K562 (cell line): ENCODE measurements around the gene SLC1A7. TPM values are rescaled to one million over a fixed set of nuclear protein-coding genes. Genes with fewer than 3 reads are reported as not detected.

Experiments
- ARID3A ChIP-seq: IDR thresholded peaks from 2 replicates; pipeline ENCODE4 v1.6.1; 2012; ENCODE audit warnings: low read depth, low read length, improper control_type of control experiment, borderline replicate concordance
- E2F6 ChIP-seq, 2 experiments: IDR thresholded peaks; 2 replicates each; pipeline ENCODE4 v1.6.1; 2011; ENCODE audit warnings: borderline replicate concordance in 1 of 2, control low read depth in 1 of 2, low read depth in 1 of 2, low read length in 1 of 2, mild to moderate bottlenecking in 1 of 2, mixed read lengths in 1 of 2, moderate library complexity in 1 of 2; ENCODE audit not compliant: insufficient read depth in 1 of 2, insufficient read length in 1 of 2, poor library complexity in 1 of 2, severe bottlenecking in 1 of 2; ENCODE audit errors: extremely low read depth in 1 of 2
- KAT8 ChIP-seq: fragments of 450-650 bp; IDR thresholded peaks from 2 replicates; pipeline ENCODE4 v1.6.1; 2016; ENCODE audit warnings: low read depth, mild to moderate bottlenecking
- MED1 ChIP-seq: sonication (generic); formaldehyde crosslinking; IDR thresholded peaks from 2 replicates; pipeline ENCODE4 v1.8.1; 2023; ENCODE audit warnings: missing genetic modification reagents, borderline replicate concordance
- SETDB1 ChIP-seq: IDR thresholded peaks from one replicate; pipeline ENCODE4 v1.6.1; 2012; ENCODE audit warnings: low read length, control low read depth, inconsistent platforms
- SFPQ ChIP-seq: fragments of 200-400 bp; formaldehyde crosslinking; IDR thresholded peaks from 2 replicates; pipeline ENCODE4 v1.6.1; 2017; ENCODE audit warnings: mild to moderate bottlenecking, low read depth, low read length, moderate library complexity
- SIN3A ChIP-seq, 2 experiments: fragments of 150-350 bp in 1 of 2; IDR thresholded peaks; 2 replicates each; pipeline ENCODE4 v1.6.1; 2011 to 2016; ENCODE audit warnings: borderline replicate concordance in 2 of 2, low read depth in 2 of 2, low read length in 2 of 2, mild to moderate bottlenecking in 2 of 2, moderate library complexity in 2 of 2; ENCODE audit not compliant: control insufficient read depth in 1 of 2
- SOX6 ChIP-seq: fragments of 450-650 bp; IDR thresholded peaks from 2 replicates; pipeline ENCODE4 v1.6.1; 2014; ENCODE audit warnings: mild to moderate bottlenecking
- SREBF2 ChIP-seq: sonication (generic); formaldehyde crosslinking; IDR thresholded peaks from 2 replicates; pipeline ENCODE4 v1.4.0; 2020; ENCODE audit warnings: mild to moderate bottlenecking, missing genetic modification reagents
- VEZF1 ChIP-seq: fragments of 200-800 bp; sonication (Bioruptor generic); IDR thresholded peaks from 2 replicates; pipeline ENCODE4 v1.6.1; 2017; ENCODE audit warnings: missing genetic modification characterization, missing compliant biosample characterization
- ZNF146 ChIP-seq: IDR thresholded peaks from one replicate; pipeline ENCODE4 v1.6.1; 2018; ENCODE audit warnings: missing compliant biosample characterization; ENCODE audit not compliant: unreplicated experiment
- ZNF280B ChIP-seq: fragments of 250-450 bp; sonication (Bioruptor Pico); IDR thresholded peaks from 2 replicates; pipeline ENCODE4 v1.5.1; 2021; ENCODE audit warnings: mild to moderate bottlenecking
- polyA plus RNA-seq, 8 experiments: library from polyadenylated mRNA; depleted of rRNA in 4 of 8; stranded (reverse) in 5 of 8; unstranded in 3 of 8; fragments of >200 nt; fragmentation: Nextera tagmentation in 2 of 8; fragmentation: Illumina TruSeq in 1 of 8; extraction: Ambion mirVana in 2 of 8; extraction: Trizol in 1 of 8; gene quantifications; 2 replicates each; pipeline versions ENCODE4 v1.2.1 to v1.2.3, GENCODE V29; 2011 to 2014; ENCODE audit warnings: inconsistent platforms in 1 of 8, missing spikeins in 1 of 8
- total RNA-seq, 7 experiments: library from RNA; depleted of rRNA in 6 of 7; stranded (reverse); fragments of >200 nt in 6 of 7; fragmentation: Illumina TruSeq in 2 of 7; extraction: Trizol in 2 of 7; gene quantifications; 2 replicates each; pipeline versions ENCODE4 v1.2.1 to v1.2.3, GENCODE V29; 2011 to 2021; ENCODE audit warnings: low replicate concordance in 1 of 7
- TF ChIP-seq, protein P1 (sequence below): fragments of 250-450 bp; sonication (Bioruptor Pico); IDR thresholded peaks from 2 replicates; pipeline ENCODE4 v1.8.0; 2022; ENCODE audit warnings: inconsistent platforms

SLC1A7 gene
- total and polyA plus RNA-seq, 9 of the 15 experiments (the other 6 are each of a cell fraction or from before 2014, with no cell fraction given), result 0.07 TPM; not detected in 8

DNA sequence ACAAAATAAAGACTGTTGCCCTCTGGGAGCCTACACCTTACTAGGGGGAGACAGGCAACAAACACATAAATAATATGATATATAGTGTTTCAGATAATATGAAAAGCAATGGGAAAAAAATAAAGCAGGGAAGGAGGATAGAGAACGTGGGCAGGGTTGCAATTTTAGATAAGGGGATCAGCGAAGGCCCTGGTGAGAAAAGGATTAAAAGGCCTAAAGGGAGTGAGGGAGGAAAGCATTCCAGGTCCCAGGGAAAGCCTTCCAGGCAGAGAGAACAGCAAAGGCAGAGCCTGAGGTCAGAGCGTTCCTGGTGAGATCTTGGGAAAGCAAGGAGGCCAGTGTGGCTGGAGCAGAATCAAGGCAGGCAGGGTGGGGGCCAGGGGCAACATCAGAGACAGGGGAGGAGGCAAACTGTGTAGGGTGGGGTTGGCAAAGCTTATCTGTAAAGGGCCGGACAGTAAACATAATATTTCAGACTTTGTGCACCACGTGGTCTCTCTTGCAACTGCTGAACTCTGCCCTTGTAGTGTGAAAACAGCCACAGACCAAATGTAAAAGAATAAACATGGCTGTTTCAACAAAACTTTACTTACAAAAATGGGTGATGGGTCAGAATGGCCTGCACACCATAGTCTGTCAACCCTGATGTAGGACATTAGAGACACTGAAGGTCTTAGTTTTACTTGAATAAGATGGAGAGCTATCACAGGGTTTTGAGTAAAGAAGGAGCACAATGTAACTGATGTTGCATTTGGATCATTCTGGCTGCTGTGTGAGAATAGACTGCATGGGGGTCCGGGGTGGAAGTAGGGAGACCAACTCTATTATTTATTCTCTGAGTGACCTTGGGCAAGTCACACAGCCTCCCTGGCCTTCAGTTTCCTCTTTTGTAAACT lies 40.9 kb upstream of the SLC1A7 start (continued):
- peak; percentile 49 to 61 for TF ChIP-seq E2F6 (IDR thresholded peaks at IDR 0.05; ENCODE audit: borderline replicate concordance in 1 of 2, extremely low read depth in 1 of 2, insufficient read depth in 1 of 2, insufficient read length in 1 of 2, low read depth in 1 of 2, low read length in 1 of 2, poor library complexity in 1 of 2, severe bottlenecking in 1 of 2)
- no peak for TF ChIP-seq SREBF2 (CRISPR knock-in tag)
- no peak for TF ChIP-seq SFPQ
- peak; percentile 25 for TF ChIP-seq SOX6
- peak; percentile 75 for TF ChIP-seq VEZF1 (CRISPR knock-in tag)
- TF ChIP-seq SETDB1, result no peak
- TF ChIP-seq MED1, result no peak
- TF ChIP-seq, protein P1, sequence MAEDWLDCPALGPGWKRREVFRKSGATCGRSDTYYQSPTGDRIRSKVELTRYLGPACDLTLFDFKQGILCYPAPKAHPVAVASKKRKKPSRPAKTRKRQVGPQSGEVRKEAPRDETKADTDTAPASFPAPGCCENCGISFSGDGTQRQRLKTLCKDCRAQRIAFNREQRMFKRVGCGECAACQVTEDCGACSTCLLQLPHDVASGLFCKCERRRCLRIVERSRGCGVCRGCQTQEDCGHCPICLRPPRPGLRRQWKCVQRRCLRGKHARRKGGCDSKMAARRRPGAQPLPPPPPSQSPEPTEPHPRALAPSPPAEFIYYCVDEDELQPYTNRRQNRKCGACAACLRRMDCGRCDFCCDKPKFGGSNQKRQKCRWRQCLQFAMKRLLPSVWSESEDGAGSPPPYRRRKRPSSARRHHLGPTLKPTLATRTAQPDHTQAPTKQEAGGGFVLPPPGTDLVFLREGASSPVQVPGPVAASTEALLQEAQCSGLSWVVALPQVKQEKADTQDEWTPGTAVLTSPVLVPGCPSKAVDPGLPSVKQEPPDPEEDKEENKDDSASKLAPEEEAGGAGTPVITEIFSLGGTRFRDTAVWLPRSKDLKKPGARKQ (CRISPR knock-in tag), result no peak
- no peak for TF ChIP-seq KAT8
- TF ChIP-seq ZNF146 (CRISPR knock-in tag), result no peak
- TF ChIP-seq SIN3A (IDR thresholded peaks at IDR 0.05; ENCODE audit: borderline replicate concordance in 2 of 2, control insufficient read depth in 1 of 2, low read depth in 2 of 2, low read length in 2 of 2), result no peak
- no peak for TF ChIP-seq ARID3A
- 0 out of 2 replicates have a peak, but pooled peaks have one; percentile 8 for TF ChIP-seq ZNF280B (CRISPR knock-in tag)
